Cardiac muscle cell (in vitro differentiated cells and primary cell): ENCODE measurements around the gene WDFY2. TPM values are rescaled to one million over a fixed set of nuclear protein-coding genes. Genes with fewer than 3 reads are reported as not detected.
A peak's percentile ranks its signal among the peaks of the same experiment; 100 is the strongest.

ENCODE experiments used
- DNase-seq, 2 donors: peaks; one replicate each; pipeline versions ENCODE4 v3.0.0 to v3.0.0-alpha.2; 2010 to 2017; ENCODE audit warnings: low read depth in 1 of 2, low spot score in 1 of 2
- H3K27ac ChIP-seq: fragments of 200-600 bp; sonication (generic); 2 replicates; pipeline ENCODE4 v1.5.1; 2016
- H3K27me3 ChIP-seq: fragments of 200-600 bp; sonication (generic); 2 replicates; pipeline ENCODE4 v1.6.0; 2016; ENCODE audit warnings: control low read depth
- H3K36me3 ChIP-seq: fragments of 200-600 bp; sonication (generic); 2 replicates; pipeline ENCODE4 v1.5.1; 2016; ENCODE audit warnings: control low read depth
- H3K4me1 ChIP-seq: fragments of 200-600 bp; sonication (generic); 2 replicates; pipeline ENCODE4 v1.8.1; 2017; ENCODE audit warnings: low read depth, mild to moderate bottlenecking, mixed run types
- H3K4me3 ChIP-seq: fragments of 200-600 bp; sonication (generic); 2 replicates; pipeline ENCODE4 v1.5.1; 2016; ENCODE audit warnings: mild to moderate bottlenecking
- H3K9me3 ChIP-seq: fragments of 200-600 bp; sonication (generic); 2 replicates; pipeline ENCODE4 v1.5.1; 2017; ENCODE audit warnings: low read depth, mild to moderate bottlenecking, control low read depth
- polyA plus RNA-seq: library from polyadenylated mRNA; unstranded; fragments of >200 nt; fragmentation: Nextera tagmentation; extraction: Ambion mirVana; gene quantifications from 2 replicates; pipeline ENCODE4 v1.2.1, GENCODE V29; 2016
- total RNA-seq: library from RNA; depleted of rRNA; stranded (reverse); fragments of >200 nt; gene quantifications from 2 replicates; pipeline ENCODE4 v1.2.3, GENCODE V29; 2016
- TF ChIP-seq, protein P1 (sequence below): IDR thresholded peaks from 2 replicates; pipeline ENCODE4 v1.5.1; 2012; ENCODE audit warnings: low read depth, mild to moderate bottlenecking, low read length

The WDFY2 gene
- total and polyA plus RNA-seq, 2 experiments from 2014 or later, result 9.1 to 20.4 TPM

- no peaks in the 10 kb centered on the region for H3K9me3 ChIP-seq
- no peak for DNase-seq
- no peak overlapping the region for H3K4me3 ChIP-seq
- no peaks in the 10 kb centered on the region for H3K27me3 ChIP-seq
- TF ChIP-seq, protein P1, sequence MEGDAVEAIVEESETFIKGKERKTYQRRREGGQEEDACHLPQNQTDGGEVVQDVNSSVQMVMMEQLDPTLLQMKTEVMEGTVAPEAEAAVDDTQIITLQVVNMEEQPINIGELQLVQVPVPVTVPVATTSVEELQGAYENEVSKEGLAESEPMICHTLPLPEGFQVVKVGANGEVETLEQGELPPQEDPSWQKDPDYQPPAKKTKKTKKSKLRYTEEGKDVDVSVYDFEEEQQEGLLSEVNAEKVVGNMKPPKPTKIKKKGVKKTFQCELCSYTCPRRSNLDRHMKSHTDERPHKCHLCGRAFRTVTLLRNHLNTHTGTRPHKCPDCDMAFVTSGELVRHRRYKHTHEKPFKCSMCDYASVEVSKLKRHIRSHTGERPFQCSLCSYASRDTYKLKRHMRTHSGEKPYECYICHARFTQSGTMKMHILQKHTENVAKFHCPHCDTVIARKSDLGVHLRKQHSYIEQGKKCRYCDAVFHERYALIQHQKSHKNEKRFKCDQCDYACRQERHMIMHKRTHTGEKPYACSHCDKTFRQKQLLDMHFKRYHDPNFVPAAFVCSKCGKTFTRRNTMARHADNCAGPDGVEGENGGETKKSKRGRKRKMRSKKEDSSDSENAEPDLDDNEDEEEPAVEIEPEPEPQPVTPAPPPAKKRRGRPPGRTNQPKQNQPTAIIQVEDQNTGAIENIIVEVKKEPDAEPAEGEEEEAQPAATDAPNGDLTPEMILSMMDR, result no peak
- no peaks in the 10 kb centered on the region for H3K36me3 ChIP-seq
- peaks cover 7% of the 10 kb centered on the region for H3K4me1 ChIP-seq
- H3K27ac ChIP-seq, result no peak overlapping the region
These were observed 91.6 kb downstream of the WDFY2 start for GRCh38 chr13:51675877-51676276.

- Histone ChIP-seq H3K9me3 (no peaks in the 10 kb centered on the region), H3K36me3 (no peaks in the 10 kb centered on the region), H3K27ac (no peak overlapping the region), H3K27me3 (no peaks in the 10 kb centered on the region), H3K4me1 (peaks cover 7% of the 10 kb centered on the region), H3K4me3 (no peak overlapping the region)
- TF ChIP-seq, protein P1, result no peak
- no peak for DNase-seq
These were observed 92.5 kb downstream of the WDFY2 start for GRCh38 chr13:51676739-51677138.

DNA sequence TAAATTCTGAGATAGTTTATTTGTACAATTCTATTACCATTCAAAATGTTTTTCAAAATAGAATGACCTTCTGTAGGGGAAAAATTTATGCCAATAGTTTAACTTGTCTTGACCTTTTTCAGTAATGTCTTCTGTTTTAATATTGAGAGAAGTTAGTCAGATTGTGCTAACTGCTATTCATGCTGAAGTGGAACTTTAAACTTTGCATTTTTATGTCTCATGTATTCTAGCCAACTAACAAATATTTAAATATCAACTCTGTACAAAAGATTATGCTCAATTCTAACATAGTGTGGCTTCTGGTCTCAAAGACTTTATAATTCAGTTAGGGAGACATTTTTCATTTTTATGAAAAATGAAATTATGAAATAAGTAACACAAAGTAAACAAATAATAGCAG lies 94.2 kb downstream of the WDFY2 start:
- H3K27ac ChIP-seq, result no peak overlapping the region
- H3K4me1 ChIP-seq, result peaks cover 5% of the 10 kb centered on the region
- H3K9me3 ChIP-seq, result no peaks in the 10 kb centered on the region
- no peak overlapping the region for H3K4me3 ChIP-seq
- TF ChIP-seq, protein P1, result no peak
- H3K36me3 ChIP-seq, result no peaks in the 10 kb centered on the region
- no peak for DNase-seq
- no peaks in the 10 kb centered on the region for H3K27me3 ChIP-seq

DNA sequence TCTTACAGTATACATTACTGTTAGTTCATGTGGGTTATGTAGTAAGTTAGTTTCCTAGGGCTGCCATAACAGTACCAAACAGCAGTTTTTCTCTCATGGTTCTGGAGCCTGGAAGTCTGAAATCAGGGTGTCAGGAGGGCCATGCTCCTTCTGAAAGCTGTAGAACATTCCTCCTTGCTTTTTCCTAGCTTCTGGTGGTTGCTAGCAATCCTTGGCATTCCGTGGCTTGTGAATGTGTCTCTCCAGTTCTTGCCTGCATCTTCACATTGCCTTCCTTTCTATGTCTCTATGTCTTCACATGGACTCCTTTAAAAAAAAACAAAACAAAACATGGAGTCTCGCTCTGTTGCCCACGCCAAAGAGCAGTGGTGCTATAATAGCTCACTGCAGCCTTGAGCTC lies 95.4 kb downstream of the WDFY2 start:
- Histone ChIP-seq H3K4me3 (no peak overlapping the region), H3K36me3 (no peaks in the 10 kb centered on the region), H3K4me1 (no peaks in the 10 kb centered on the region), H3K9me3 (no peaks in the 10 kb centered on the region), H3K27me3 (no peaks in the 10 kb centered on the region), H3K27ac (no peak overlapping the region)
- no peak for DNase-seq
- TF ChIP-seq, protein P1, result no peak

DNA sequence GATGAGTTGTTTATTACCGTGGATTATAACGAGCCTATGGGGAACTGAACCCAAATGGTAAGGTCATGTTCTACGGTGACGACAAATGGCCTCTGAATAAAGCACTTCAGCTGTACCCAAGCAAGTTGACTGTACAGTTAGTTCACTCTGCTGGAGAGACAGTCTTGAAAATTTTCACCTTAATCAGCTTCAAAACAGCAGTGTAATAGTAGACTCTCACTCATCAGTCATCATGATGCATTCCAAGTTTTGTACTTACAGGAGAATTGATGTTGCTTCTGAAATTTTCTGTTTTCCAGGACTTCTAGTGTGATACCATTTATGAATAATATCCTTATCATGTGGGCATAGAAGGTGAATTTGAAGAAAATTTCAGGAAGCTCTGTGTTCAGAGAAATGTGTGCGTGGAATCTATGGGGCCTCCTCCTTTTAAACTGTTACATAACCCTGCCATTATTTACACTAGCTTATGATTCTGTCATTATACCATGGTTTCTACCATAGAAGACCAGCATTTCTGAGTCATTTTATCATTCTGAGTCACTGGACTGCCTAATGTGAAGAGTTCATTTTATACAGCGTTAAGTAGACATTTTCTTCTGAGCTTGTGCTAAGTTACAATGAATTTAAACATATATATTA lies 96.9 kb downstream of the WDFY2 start:
- DNase-seq, result peak in 1 of 2 donors; percentile 55
- H3K4me3 ChIP-seq, result no peak overlapping the region
- H3K27ac ChIP-seq, result no peak overlapping the region

More for the DNA sequence above, 96.9 kb downstream of the WDFY2 start:
- Histone ChIP-seq H3K27me3 (no peaks in the 10 kb centered on the region), H3K36me3 (no peaks in the 10 kb centered on the region), H3K9me3 (no peaks in the 10 kb centered on the region), H3K4me1 (no peaks in the 10 kb centered on the region)
- TF ChIP-seq, protein P1, result no peak
